NOMO-1 treated with dmso at 0.1 percent for 144 hours (cell line): ENCODE data around the gene VIT.

Experiments
- DNase-seq: peaks from one replicate; lab custom pipeline; 2025; ENCODE audit not compliant: unreplicated experiment; lab: John Stamatoyannopoulos, UW

The VIT gene

DNA sequence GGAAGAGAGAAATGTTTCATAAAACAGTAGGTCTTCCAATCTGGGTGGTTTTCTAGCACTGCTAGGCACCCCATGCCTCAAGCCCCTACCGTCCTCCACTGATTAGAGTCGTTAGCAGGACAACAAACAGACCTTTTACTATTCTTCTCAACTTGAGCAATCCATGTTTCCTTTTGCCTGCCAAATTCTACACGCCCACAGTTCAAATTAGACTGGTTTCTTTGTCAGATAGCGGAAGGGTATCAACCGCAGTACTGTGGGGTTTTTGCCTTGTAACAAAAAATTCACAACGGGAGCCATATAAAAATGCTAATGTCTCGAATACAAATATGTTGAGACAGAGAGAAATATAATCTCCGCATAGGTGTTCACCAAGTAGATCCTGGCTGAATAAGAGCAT, 59.9 kb downstream of the VIT start:
- no peak for DNase-seq

DNA sequence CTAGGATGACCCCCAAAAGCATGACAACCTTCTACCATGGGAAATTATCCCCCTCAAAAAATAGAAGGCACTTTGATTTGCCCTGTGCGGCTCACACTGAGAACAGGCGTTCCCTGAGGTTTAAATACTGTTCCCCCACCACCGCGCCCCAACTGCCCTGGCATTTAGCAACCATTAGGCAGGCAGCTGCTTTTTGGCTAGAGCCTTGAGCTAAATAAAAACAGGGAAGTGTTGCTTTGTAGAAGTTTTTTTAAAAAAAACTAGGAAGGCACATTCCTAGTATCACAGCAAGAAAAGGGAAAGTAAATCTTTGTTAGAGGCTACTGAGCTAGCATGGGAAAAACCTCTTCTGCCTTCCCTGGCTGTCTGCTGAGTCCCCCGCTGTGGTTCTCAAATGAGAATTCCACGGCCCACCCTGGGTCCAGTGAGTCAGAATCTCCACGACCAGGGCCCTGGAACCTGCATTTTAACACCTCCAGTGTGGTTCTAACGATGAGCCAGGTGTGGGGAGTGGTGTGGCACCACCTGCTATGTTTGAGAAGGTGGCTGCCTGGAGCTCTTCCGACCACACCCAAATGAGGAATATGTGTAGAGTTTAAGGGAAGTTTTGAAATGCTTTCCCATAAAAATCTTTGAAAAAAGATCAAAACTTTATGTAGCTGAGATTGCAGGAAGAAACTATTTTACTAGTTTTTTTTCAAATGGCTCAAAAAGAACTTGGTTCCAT, 66.4 kb downstream of the VIT start:
- DNase-seq = no peak

DNA sequence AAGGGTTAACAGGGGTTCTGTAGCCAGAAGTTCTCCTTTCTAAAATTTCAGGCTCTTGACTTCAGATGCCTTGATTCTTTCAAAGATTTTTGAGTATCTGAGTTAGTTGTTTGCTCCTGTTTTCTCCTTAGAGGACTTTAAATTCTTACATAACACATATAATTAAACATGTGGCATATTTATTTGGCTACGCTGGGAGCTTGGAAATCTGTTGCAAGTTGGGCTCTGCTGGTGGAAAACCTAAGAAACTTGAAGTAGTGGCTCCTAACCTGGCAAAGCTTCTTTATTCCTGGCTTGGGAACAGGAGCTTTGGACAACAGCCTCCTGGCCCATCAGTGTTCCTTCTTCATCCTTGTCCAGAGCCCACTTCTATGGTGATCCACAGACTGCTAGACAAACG, 72.6 kb downstream of the VIT start:
- no peak for DNase-seq

DNA sequence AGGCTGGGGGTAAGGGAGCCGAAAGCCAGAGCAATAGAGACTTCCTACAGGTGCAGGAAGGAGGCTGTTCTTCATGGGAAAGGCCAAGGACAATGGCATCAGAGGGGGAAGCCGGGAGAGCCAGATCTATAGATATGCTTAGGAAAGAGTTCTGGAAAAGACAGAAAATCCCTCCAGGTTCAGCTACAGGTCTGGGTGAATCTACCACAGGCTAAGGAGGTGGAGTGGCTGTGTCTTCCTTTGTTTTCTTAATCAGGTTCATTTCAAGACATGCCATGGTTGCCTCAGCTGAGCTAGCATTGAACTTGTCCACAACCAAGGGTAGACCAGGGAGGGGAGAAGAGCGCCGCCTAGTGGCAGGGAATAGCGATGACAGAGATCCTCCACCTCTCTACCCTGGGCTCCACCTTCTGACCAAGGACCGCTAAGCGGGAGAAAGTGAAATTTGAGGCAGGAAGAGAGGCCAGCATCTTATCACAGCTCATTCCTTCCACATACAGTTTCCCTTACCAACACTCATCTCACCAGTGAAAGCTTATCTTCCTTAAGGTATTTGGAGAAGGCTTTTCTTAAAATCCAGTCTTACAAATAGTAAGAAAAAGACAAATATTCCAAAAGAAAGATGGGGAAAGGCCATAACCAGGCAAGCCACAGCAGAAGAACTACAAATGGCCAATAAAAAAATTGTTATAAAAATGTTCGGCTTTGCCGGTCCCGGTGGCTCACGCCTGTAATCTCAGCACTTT, 74.2 kb downstream of the VIT start:
- DNase-seq = peak; percentile 22

DNA sequence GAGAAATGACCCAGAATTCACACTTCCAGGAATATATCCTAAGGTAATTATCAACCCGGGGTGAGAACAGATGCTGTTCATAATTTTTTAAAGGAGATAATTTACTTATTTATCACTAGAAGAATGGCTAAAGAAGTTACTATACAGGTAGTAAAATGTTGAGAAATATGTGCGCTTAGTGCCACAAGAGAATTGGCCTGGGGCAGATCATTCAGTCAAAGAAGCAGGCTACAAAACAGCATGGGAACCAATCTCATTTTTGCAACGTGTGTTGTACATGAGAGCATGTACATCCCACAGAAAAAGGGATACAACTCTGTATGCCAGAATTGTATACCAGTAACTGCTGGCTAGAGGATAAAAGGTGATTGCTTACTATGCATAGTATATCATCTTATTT, 75.2 kb downstream of the VIT start:
- DNase-seq = no peak

DNA sequence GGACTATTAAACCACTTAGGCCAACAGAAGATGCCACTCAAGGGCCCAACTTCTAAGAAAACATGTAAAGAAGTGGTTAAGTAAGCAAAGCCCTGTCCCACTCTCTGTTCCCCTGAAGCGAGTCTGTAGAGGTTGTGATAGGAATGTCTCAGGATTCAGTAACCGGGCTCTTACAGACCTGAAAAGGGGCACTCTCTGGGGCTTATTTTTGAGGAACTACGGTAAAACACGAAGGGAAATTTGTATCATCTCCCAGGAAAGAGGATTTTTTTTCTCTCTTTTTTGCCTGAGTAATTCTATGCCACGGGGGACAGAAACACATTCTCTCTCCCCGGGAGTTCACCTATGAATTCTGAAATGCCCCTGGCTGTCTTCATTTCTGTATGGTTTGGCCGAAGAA, 77.4 kb downstream of the VIT start:
- no peak for DNase-seq

DNA sequence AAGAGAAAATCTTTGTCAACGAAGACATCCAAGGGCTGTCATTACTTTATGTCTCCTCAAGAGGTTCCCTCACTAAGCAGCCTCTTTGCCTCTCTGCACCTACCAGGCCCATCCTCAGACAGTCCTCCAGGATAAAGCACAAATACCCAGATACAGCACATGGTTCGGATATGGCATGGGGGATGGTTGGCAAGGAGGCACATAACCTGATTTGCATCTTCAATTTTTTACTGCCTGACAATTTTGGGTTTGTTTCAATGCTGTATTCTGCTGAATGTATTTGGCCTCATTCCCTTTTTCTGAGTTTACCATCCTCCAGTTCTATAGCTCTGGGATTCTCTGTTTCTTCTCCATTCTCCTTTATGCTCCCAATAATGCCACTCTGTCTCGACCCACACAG, 78.8 kb downstream of the VIT start:
- no peak for DNase-seq

DNA sequence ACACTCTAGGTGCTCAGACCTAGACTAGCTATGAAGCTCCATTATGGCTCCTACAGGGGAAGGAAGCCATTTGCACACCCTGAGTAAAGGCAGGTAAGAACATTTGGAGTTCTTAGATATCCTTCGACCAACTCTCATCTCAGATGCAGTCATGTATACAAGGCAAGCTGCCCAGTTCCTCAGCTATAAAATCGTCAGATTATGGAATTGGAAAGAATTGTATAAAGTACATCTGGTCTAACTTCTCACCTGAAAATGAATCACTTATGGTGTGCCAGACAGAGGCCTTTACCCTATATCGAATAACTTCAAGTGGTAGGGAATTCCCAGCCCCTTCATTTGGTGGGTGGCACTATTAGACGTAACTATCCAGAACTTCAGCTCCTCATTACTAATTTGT, 79.3 kb downstream of the VIT start:
- no peak for DNase-seq

DNA sequence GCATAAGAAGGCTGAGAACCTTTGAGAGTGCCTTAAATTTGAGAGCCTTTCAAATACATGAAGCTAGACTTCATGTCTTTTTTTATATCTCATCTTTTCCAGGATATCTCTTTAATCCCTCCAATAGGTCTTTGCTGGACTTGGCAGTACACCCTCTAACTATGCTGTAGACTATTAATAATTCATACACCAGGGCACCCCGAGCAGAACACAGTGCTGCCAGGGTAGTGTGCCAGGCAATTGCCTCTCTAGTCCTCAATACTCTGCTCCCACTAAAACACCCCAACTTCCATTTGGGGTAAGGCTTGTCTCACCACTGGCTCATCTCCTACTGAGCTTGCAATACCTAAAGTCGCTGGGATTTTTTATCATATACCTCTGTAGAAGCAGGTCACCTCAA, 80.8 kb downstream of the VIT start:
- no peak for DNase-seq

DNA sequence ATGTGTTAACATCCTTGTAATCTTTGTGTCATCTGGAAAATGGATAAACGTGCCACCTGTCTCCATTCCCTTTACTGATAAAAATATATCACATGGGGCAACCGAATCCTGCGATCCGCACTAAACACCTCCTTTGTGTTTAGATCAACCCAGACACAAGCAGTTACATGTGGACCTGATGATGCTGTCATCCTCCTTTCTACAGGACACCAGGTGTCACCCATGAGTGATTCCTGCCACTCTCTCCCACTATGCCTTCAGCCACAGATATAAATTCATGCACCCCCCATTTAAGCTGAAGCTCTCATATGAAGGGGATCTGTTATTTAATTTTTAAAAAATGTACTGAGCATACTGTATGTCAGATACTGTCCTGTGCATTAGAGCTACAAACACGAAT, 81.3 kb downstream of the VIT start:
- DNase-seq = no peak

DNA sequence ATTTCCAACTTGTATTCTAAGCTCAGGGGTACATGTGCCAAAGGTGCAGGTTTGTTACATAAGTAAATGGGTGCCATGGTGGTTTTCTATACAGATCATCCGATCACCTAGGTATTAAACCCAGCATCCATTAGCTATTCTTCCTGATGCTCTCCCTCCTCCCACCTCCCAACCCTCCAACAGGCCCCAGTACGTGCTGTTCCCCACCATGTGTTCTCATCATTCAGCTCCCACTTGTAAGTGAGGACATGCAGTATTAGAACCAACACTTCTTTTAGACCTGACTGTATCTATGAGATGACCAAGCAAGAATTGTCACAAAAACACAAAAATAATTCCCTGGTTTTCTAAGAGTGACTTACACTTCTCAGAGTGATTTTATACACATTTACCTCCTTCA, 83.0 kb downstream of the VIT start:
- DNase-seq = no peak

DNA sequence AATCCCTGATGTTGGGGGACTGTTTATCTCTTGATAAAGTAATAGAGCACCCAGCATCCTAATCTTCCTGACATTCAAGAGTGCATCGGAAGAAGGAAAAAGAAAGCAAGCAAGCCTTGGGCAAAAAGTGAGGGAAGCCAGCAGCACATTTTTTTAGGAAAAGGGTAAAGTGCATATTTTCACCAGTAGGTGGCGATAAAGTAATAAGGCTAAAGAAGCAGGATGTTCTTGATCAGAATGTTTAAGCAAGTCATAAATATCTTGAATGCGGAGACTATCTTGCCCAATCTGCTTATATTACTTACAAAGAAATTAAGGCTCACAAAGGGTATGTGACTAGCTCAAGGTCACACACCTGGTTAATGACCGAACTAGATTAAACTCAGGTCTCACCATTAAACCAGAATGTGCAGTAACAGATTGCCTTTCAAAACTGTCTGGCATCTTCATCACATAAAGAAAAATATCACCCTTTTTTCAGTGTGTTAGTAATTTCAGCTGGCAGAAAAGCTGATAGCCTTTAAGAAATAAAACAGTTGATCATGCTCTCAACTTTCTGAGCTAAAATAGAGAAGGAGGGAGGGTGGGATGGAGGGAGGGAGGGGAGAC, 83.8 kb downstream of the VIT start:
- DNase-seq = peak; percentile 5

DNA sequence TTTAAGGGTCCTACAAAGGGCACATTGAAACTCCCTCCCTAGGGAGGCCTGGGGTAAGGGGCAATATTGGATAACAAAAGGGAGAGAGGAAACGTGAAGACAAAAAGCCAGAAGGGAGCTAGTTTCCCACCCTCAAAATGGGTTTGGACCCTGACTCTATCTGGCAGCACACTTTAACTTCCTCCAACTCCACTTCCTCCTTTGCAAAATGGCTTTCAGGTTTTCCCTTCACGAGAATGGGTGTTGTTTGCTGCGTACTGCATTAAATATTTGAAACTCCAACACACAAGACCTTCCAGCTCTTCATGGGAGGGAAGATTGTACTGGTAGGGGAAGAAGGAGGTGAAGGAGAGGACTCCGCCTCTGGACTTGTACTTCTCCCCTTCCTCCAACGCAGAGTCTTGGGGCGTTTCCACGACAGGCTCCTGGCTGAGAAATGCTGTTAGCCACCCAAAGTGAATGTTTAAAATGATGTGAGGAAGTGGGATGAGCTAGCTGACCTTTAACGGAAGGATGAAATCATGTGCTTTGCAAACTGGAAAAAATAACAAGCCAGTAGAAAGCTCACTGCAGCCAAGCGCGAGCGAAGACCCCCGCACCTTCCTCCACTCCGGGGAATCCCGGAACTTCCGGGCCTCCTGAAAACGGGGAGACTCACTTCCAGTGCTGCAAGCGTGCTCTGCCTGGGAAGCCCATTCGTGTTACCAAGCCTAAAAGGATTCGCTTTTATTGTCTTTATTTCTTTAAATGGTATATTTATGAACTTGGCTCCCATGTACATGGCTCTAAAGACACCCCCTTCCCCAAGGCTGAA, 85.6 kb downstream of the VIT start:
- DNase-seq = peak; percentile 4

DNA sequence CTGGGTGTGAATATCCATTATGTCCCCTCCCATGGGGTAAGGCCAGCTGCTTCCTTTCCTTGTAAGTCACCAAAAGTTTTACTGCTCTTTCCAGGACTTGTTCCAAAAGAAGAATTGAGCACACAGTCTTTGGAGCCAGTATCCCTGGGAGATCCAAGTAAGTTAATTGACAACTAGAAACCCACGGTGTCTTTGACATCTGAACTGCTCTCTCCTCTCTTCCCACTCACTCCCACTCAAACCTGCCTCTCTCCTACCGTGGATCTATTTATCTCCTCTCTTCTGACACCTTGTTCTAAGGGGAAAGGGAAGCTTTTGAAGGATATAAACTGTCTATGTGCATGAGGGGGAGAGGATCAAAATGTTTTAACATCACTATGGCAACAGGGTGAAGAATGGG, 86.7 kb downstream of the VIT start:
- no peak for DNase-seq

DNA sequence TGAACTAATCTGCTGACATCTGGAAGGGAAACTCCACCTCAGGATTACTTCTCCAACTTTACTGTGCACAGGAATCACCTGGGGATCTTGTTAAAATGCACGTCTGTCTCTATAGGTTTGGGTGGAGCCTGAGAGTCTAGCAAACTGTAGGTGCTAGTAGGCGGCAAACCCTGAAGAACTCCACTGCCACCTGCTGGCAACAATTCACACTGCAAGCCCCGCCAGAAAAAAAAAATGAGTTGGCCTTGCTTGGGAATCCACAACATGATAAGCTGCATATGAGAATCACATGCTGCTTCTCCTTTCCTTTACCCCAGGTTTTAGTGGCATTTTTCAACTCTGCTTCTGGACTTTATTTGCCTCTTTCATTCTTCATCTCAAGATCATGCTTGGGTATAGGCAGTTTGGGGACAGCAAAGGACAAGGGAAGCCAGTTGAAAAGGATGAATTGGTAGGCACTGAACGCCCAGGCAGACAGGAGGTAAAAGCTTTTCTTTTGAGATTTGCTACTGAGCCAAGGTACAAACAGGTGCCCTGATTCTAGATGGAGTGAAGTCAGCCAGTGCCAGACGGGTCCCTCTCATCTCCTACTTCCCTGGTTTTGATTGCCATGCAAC, 88.8 kb downstream of the VIT start:
- DNase-seq = peak; percentile 20

DNA sequence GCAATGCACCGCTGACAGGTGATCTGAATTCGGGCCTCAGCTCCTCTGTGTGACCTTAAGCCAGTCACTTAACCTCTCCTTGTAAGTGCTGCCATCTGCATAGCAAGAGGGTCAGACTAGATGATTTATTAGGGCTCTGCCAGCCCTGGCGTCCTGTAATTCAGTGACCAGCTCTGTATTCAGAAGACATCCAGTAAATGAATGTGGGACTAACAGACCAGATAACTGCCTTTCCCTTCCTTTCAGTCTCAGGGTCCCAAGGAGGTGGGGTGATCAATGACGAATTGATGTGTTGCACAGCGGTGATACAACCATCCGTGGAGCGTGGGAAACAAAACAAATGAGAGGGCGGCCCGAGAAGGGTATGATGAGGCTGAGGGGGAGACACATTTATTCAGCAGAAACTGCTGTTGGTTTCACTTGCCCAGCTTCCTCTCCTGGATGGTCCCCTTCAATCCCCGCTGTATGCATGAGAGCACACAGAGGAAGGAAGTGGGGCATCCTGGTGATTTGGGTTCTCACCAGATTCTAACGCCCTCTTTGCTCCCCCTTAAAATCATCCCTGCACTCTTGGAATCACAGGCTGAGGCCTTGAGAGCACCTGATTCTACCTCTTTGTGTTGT, 92.8 kb downstream of the VIT start:
- no peak for DNase-seq

DNA sequence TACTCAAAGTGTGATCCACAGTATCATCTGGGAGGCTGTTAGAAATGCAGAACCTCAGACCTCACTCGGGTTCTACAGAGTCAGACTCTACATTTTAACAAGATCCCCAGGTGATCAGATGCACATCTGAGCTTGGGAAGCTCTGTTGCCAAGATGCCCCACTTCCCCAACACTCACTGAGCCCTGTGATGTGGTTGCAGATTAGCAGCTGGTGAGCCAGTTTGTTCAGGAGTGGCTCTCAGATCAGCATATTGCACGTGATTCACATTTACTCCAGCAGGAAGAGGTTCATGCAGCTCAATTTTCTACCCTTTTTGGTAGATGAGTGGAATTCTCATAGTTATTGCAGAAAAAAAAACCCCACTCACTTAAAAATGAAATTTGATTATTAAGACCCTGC, 96.4 kb downstream of the VIT start:
- no peak for DNase-seq

DNA sequence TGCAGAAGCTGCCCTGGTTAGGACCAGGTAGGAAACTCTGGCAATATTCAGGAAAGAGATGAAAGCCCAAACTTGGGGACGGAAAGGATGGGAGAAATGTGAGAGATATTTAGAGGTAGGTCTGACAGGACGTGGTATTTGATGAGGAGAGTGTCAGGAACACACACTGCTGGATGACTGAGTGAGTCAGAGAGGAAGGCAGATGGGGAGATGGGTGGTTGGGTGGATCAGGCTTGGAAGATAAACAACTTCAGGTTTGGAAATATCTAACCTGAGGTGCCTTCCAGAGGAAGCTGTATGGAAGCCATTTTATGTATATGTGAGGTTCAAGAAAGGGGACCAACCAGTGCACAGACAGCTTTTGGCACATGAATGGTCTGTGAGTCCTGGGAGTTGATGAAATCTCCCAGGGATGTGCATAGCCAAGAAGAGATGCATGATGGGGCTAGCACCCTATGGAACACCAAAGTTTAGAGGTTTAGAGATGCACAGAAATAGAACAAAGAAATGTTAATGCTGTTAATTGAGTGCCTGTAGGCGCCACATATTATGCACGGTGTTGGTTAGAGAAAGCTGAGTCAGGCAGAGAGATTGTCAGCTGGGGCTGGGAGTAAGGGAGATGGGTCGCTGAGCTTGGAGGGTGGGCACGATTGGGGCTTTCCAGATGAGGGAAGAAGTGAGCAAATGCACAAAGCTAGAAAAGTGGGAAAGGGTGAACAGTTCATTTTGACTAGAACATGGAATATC, 101.0 kb downstream of the VIT start:
- no peak for DNase-seq

DNA sequence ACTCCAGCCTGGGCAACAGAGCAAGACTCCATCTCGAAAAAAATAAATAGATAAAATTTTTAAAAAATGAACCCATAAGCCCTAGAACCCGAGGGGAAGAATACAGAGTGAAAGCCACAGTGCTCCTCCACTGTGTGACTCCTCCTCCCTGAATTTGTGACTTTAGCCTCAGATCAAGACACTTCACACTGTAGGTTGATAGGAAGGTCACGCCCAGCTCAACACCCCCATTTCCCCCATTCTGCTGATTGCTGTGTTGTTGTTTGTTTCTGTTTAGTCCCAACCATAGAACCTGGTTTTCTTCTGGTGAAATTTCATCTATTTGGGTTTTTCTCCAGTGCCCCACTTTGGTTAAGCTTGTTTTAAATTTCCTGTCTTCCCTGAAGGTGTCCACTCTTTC, 102.2 kb downstream of the VIT start:
- no peak for DNase-seq

DNA sequence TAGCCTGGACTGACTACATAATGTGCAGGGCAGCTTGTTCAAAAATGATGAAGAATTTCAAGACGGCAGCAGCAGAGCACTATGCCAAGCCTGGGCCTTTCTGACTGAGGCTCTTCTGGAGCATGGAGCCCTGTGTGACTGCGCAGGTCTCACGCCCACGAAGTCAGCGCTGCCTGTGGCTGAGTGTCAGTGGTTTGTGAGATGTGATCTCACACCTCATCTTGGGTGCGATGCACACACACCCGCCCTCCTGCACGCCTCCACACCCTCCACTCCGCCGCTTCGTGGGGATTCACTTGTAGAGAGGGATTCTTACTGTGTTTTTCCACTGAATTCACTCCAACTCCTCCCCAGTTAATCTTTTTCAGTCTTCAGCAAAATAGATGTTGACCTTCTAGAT, 103.9 kb downstream of the VIT start:
- no peak for DNase-seq
